ENCODE data around the gene INSYN1. TPM values are rescaled to one million over a fixed set of nuclear protein-coding genes. Genes with fewer than 3 reads are reported as not detected.
A peak's percentile ranks its signal among the peaks of the same experiment; 100 is the strongest.
"Not testable (repeated sequence)": the region's sequence is repeated elsewhere in the genome, so short reads cannot be mapped to it uniquely, and the experiment has no call there.

The INSYN1 gene
- total RNA-seq, 1 donor from 2014 or later = 0.82 TPM

DNA sequence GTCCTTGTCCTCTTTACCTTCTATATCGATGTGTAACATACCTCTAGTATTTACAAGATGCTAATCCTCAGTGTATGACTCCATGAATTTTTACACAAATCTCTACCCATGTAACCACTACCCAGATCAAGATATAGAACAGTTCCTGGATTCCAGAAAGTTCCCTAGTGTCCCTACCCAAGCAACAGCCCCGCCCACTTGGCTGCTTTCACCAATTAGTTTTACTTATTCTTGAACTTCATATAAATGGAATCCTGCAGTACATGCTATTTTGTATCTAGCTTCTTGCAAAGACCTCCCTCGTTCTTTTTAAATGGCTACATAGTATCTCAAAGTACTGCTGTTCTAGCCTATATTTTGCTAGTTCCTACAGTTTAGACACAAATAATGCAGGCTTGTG is 35.9 kb downstream of the INSYN1 start:
- no peak for DNase-seq (ENCODE audit: extremely low read depth, low read depth, low spot score)

DNA sequence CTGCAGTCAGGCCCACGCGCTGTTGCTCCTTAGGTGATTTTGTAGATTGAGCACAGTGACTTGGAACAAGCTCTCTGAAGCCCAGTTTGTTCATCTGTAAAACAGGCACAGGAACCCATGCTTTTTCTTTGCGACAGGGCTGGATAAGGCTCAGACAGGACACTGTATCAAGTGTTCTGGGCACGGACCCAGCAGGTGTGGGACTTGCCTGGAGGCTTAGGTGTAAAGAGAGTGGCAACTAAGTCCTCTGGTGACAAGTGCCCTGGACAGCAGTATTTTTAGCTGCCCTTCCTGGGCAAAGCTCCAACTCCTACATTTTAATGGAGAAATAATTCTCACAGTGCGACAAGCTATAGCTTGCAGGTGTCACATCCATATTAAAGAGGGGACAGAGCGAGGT is 36.7 kb downstream of the INSYN1 start:
- DNase-seq (ENCODE audit: extremely low read depth, low read depth, low spot score) = no peak

DNA sequence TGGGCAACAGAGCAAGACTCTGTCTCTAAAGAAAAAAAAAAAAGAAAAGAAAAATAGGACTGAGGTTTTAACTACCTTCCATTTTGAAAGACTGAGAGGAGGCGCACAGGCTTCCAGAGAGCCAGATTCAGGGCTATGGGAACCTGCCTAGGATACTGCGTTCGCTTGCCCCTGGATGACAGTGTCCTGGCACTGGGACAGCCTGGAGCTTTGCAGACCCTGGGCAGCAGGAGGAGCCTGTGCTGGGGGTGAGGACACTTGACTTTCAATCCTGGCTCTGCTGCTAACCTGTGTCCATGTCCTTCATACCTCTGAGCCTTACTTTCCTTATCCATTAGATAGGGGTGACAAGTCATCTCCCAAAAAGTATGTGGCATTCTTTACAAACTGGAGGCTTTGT is 37.7 kb downstream of the INSYN1 start:
- DNase-seq (ENCODE audit: extremely low read depth, low read depth, low spot score) = no peak

DNA sequence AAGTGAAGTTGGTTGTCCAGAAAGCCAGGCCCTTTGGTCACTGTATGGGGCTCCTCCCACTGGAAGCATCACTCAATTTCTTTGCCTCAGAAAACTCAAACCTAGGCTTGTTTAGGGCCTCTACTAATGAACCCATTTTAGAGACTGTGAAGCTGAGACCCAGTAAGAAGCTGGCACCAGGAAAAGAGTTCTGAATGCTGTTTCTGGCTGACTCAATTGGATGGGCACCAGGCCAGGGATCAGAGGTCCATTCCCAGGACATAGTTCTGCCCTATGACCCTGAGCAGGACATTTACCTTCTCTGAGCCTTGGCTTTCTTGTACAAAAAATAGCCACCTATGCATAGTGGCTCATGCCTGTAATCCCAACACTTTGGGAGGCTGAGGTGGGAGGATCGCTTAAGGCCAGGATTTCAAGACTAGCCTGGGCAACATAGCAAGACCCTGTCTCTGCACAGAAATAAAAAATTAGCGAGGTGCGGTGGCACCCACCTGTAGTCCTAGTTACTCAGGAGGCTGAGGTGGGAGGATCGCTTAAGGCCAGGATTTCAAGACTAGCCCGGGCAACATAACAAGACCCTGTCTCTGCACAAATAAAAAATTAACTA is 38.4 kb downstream of the INSYN1 start:
- DNase-seq (ENCODE audit: extremely low read depth, low read depth, low spot score) = no peak

DNA sequence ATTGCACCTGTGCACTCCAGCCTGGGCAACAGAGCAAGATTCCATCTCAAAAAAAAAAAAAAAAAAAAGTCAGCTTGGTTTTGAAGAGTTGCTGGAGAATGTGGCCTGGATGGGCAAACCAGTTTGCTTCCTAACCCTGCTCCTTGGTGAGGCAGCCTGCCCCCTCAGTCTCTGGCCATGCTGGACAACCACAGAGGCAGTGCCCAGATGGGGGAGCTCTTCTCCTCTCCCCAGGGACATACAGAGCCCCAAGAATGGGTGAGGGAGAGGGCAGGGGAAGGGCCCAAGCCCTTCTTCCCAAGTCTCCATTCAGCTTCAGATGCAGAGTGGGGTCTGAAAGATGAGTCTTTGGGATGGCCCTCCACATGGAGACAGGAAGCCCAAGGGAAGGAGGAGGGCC is 41.0 kb downstream of the INSYN1 start:
- DNase-seq (ENCODE audit: extremely low read depth, low read depth, low spot score) = no peak

DNA sequence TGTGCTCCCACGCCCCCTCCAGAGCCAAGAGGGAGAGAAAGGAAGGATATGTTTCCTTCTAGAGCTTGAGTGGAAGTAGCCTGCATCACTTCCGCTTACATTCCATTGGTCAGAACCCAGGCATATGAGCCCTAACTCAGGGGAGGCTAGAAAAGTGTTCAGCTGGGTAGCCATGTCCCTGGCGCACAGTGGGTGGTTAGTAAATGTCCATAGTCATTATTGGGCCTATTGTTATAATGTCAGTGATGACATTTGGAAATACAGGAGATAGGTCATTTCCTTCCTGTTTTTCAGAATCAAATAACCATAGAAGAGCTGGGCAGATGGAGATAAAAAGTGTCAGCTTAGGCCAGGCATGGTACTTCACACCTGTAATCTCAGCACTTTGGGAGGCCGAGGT is 41.6 kb downstream of the INSYN1 start:
- DNase-seq (ENCODE audit: extremely low read depth, low read depth, low spot score) = no peak

DNA sequence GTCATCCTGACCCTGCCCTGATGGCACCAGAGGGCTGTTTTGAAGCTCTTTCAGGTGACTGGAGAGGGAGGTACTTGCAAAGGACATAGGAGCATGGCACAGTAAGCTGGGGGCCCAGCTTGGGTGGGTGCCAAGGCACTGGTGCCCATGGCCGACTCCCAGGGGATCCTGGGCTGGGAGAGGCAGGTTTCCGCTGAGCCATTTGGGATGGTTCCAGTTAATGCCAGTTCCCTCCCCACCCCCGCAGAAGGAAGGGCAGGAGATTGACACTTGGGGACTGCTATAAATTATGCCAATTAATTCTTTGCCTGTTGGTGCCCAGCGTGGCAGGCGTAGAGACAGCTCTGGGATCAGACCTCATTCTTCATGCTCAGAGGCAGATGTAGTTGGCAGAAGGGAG is 42.8 kb downstream of the INSYN1 start:
- DNase-seq (ENCODE audit: extremely low read depth, low read depth, low spot score) = no peak

DNA sequence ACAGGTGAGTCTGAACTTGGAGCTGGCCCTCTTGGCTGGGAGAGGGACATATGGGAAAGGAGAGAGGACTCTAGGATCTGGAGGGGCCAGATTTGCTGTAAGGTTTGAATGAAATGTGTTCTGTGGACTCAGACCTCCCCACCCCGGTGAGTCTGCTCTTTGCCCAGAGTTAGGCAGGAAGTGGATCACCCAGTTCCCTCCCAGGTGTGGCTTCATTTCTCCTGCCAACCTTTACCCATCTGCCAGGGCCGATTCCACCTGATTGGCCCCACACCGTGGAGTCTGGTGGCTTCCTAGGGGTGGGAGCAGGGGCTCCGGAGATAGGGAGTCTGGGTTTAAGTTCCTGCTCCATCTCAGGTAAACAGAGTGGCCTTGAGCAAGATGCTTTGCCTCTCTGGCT is 43.5 kb downstream of the INSYN1 start:
- no peak for DNase-seq (ENCODE audit: extremely low read depth, low read depth, low spot score)

DNA sequence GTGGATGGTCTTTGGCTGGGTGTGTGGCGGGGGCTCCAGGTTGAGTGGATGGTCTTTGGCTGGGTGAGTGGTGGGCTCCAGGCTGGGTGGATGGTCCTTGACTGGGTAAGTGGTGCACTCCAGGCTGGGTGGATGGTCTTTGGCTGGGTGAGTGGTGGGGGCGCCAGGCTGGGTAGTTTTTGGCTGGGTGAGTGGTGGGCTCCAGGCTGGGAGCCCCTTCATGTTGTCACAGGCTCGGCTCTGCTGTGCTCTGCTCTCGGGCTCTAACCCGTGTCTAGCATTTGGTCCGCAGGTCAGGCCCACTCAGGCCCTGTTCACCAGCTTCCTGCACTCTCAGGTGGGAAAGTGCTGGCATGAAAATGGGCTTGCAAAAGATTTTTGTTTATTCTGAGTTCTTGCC is 43.9 kb downstream of the INSYN1 start:
- no peak for DNase-seq (ENCODE audit: extremely low read depth, low read depth, low spot score)

DNA sequence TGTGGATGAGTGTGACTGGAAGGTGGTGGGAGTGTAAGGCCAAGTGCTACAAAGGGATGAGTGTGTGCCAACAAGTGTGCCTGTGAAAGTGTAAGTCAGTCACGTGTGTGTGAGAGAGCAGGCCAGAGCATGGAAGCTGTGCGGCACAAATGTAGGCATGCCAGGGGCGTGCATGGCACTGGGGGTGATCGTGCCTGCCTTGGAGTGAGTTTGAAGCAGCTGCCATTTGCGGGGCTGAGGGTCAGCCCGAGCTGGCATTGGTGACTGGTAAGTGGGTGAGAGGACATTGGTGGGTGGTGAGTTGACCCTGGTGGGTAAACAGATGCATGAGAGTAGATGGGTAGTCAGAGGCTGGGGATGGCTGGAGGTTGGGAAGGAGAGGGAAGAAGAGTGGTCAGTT is 44.5 kb downstream of the INSYN1 start:
- DNase-seq (ENCODE audit: extremely low read depth, low read depth, low spot score) = no peak

DNA sequence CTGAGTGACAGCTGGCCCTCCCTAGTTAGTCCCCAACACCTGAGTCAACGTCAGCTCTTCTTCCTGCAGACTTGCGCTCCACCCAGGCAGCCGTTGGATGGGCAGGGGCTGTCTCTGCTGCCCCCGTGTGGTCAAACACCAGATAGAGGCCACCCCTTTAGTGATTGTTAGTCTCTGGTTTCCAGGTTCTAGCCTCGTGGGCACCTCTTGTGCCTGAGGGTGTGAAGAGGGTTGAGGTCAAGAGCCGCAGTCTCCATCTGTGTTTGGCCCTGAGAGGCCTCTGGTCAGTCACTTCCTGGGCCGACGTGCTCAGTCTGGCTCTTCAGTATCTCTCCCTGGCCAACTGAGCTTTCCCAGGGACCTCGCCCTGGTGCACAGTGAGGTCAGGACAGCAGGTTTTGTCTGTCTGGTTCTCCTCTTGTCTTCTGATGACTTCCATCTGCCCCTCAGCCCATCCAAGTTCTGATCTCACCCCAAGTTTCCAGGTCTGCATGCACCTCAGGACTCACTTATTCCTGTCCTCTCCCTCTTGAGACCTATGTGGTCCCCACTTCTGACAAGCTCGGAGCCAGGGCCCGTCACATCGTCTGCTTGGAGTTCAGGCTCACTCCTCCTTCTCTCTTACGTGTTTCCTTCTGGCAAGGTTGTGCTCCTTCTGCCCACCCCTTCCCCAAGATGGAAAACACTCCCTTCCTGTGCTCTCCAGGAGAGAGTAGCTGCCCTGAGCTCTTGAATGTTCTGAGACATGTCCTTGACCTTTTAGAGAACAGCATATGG is 48.1 kb downstream of the INSYN1 start:
- no peak for DNase-seq (ENCODE audit: extremely low read depth, low read depth, low spot score)

DNA sequence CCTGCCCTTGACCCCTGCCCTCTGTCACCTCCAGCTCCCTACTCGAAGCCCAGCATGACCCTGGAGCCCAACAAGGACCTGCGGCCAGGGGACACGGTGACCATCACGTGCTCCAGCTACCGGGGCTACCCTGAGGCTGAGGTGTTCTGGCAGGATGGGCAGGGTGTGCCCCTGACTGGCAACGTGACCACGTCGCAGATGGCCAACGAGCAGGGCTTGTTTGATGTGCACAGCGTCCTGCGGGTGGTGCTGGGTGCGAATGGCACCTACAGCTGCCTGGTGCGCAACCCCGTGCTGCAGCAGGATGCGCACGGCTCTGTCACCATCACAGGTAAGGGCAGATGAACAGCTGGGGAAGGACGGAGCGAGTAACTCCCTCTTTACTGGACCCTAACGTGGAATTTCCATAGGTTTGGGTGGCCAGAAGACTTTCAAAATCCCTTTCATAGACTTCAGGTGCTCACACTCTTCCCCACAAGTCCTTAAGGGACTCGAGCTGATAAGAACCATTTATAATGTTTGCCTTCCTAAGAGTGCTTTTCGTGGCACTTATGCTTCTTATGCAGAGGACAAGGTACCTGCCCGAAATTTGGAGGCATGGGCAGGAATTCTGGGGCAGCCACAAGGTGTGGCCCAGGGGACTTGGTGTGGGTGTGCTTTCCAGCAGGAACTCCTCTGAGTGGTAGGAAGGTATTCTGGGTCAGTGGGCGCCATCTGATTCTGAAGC is 48.8 kb downstream of the INSYN1 start:
- not testable (repeated sequence) for DNase-seq (ENCODE audit: extremely low read depth, low read depth, low spot score)

DNA sequence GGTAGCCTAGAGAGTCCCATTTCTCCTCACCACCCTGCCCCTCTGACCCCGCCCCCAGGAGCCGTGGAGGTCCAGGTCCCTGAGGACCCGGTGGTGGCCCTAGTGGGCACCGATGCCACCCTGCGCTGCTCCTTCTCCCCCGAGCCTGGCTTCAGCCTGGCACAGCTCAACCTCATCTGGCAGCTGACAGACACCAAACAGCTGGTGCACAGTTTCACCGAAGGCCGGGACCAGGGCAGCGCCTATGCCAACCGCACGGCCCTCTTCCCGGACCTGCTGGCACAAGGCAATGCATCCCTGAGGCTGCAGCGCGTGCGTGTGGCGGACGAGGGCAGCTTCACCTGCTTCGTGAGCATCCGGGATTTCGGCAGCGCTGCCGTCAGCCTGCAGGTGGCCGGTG is 49.5 kb downstream of the INSYN1 start:
- DNase-seq (ENCODE audit: extremely low read depth, low read depth, low spot score) = not testable (repeated sequence)

DNA sequence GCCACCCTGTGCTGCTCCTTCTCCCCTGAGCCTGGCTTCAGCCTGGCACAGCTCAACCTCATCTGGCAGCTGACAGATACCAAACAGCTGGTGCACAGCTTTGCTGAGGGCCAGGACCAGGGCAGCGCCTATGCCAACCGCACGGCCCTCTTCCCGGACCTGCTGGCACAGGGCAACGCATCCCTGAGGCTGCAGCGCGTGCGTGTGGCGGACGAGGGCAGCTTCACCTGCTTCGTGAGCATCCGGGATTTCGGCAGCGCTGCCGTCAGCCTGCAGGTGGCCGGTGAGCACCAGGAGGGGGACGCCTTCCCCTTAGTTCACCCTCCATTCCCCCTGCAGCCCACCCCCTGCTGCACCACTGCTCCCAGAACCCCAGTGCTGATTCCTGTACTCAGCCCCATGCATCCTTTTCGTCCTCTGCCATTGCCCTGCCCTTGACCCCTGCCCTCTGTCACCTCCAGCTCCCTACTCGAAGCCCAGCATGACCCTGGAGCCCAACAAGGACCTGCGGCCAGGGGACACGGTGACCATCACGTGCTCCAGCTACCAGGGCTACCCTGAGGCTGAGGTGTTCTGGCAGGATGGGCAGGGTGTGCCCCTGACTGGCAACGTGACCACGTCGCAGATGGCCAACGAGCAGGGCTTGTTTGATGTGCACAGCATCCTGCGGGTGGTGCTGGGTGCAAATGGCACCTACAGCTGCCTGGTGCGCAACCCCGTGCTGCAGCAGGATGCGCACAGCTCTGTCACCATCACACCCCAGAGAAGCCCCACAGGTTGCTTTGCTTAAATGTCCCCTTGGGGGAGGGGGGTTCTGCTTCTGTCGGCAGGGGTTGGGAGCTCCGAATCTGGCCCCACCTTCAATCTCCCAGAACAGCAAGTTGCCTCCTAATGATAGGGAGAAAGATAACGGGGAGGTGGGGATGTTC is 50.6 kb downstream of the INSYN1 start:
- not testable (repeated sequence) for DNase-seq (ENCODE audit: extremely low read depth, low read depth, low spot score)

DNA sequence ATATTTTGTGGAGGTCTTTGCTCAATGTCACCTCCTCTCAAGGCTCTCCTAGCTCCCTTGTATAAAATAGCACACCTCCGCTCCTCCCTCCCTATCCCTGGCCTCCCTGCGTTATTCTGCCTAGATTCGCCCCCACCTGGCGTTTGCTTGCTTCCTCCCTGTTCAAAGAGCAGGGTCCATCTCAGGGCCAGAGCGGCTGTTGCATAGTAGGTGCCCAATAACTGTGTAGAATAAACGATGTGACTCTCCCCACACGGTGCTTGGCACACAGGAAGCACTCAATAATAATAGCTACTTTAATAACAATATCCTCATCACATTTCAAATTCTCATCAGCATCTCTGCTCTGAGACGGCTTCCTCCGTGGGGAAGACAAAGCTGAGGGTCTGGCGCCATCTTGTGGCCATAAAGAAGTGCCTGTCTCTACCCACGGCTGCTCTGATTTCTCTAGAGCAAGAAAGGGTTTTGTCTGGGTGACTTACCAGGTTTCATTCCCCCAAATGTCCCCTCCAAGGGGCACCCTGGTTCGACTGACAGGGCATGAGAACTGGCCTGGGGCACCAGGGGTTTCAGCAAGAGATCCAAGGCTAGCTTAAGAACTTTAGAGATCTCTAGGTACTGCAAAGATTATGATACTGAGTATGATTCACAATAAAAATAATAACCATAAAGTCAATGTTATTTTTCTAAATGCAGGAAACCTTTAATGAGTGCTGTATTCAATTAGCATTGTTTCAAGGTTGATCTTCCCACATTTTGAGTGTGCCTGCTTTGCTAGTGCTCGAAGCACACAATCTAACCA is 52.9 kb downstream of the INSYN1 start:
- peak; percentile 58 for DNase-seq (ENCODE audit: extremely low read depth, low read depth, low spot score)

DNA sequence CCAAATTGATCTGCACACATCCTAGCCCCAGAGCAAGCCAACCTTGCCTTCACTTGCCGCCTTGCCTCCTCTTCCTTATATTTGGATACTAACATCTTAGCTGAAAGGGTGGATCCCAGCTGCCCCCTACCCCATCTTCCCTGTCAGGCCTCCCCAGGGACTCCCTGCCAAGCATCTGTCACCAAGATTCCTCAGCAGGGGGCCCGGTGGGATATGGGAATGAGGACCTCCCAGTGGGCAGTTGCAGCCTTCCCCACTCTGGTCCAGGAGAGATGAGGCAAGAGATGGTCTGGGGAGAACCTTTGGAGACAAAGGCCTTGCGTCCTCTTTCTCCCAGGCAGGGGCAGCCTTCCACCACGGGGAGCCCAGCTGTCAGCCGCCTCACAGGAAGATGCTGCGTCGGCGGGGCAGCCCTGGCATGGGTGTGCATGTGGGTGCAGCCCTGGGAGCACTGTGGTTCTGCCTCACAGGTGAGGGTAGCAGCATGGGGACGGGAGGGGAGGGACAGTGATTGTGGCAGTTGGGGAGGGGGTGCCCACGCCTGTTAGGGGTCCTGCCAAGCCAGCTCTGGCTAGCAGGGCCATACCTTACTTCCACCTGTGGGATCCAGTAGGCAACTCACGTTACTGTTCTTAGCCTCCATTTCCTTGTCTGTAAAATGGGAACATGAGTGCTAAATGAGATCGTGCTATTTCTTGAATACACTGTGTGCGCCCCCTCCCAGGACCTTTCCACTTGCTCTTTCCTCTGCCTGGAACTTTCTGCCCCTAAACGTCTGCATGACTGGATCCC is 53.7 kb downstream of the INSYN1 start:
- DNase-seq (ENCODE audit: extremely low read depth, low read depth, low spot score) = no peak

DNA sequence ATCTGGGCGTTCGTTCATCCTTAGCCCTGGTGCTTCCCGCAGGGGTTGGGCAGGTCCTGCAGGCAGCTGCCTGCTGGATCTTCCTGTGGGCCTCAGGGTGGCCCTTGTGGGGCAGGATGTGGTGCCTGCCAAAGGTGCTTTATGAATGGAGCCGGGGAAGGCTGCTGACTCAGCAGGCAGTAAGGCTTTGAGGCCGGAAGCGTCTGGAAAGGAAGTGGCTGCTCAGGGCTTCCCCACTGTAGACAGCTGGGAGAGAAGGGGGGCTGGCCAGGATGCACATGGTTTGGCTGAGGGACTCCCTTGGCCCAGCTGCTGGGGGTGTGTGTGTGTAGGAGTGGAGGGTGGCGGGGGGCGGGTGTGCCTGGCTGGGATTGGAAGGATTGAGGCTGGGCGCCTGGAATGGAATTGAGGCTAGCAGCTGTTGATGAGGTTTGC is 56.1 kb downstream of the INSYN1 start:
- peak; percentile 88 for DNase-seq (ENCODE audit: extremely low read depth, low read depth, low spot score)

DNA sequence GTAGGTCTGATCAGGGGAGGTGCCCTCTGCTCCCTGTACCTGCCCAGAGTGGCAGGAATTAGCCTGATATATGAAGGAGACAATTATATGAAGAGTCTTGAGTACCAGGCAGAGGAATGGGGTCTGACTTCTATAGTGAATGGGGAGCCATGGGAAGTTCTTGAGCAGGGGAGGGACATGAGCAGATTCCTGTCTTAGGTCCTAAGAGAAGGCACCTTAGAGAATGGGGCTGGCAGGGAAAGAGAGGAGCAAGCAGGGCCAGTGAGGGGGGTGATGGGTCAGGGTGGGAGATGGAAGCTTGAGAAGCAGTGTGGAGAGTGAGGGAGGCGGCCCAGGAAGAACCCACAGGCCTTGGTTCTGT is 56.5 kb downstream of the INSYN1 start:
- no peak for DNase-seq (ENCODE audit: extremely low read depth, low read depth, low spot score)

Measured in glomerular endothelial cell (primary cell).